Measurements from ENCODE around the gene TRAF5. TPM values are rescaled to one million over a fixed set of nuclear protein-coding genes. Genes with fewer than 3 reads are reported as not detected.
A peak's percentile ranks its signal among the peaks of the same experiment; 100 is the strongest.

TRAF5 gene
- total RNA-seq, 2 donors from 2014 or later: 27.8 to 46.7 TPM

GRCh38 chr1:211369640-211370039, 43.0 kb downstream of the TRAF5 start:
- DNase-seq (ENCODE audit: low spot score) (no peak), ATAC-seq (no peak)
- H3K27ac Mint-ChIP-seq: no peak overlapping the region
- H3K36me3 Mint-ChIP-seq: peaks cover 8% of the 10 kb centered on the region
- H3K4me3 Mint-ChIP-seq: no peak overlapping the region
- peaks cover 0 to 4% of the 10 kb centered on the region in 2 donors for H3K4me1 Mint-ChIP-seq (ENCODE audit: low read depth in 2 of 2)
- H3K9me3 Mint-ChIP-seq: no peaks in the 10 kb centered on the region
- no peaks in the 10 kb centered on the region for H3K27me3 Mint-ChIP-seq

- H3K4me3 Mint-ChIP-seq: no peak overlapping the region
- no peaks in the 10 kb centered on the region for H3K9me3 Mint-ChIP-seq
- peak overlapping the region; percentile 5 to 82 for H3K27ac Mint-ChIP-seq
- no peaks in the 10 kb centered on the region for H3K27me3 Mint-ChIP-seq
- ATAC-seq: no peak
- no peak for DNase-seq (ENCODE audit: low spot score)
- peaks cover 16% of the 10 kb centered on the region for H3K36me3 Mint-ChIP-seq
- H3K4me1 Mint-ChIP-seq (ENCODE audit: low read depth in 2 of 2): peaks cover 0 to 4% of the 10 kb centered on the region in 2 donors
Observed at GRCh38 chr1:211370669-211371068, 44.0 kb downstream of the TRAF5 start.

GRCh38 chr1:211371406-211372105, 44.9 kb downstream of the TRAF5 start:
- DNase-seq (ENCODE audit: low spot score) (no peak), ATAC-seq (no peak)
- Mint-ChIP-seq H3K27me3 (no peaks in the 10 kb centered on the region), H3K4me3 (no peak overlapping the region), H3K36me3 (peaks cover 17% of the 10 kb centered on the region), H3K9me3 (no peaks in the 10 kb centered on the region), H3K27ac (peak overlapping the region; percentile 5 to 82), H3K4me1 (ENCODE audit: low read depth in 2 of 2) (peaks cover 3 to 6% of the 10 kb centered on the region in 2 donors)

- no peak for ATAC-seq
- H3K36me3 Mint-ChIP-seq: peaks cover 19% of the 10 kb centered on the region
Observed at GRCh38 chr1:211372463-211372862, 45.8 kb downstream of the TRAF5 start.

GRCh38 chr1:211375146-211375818, 48.6 kb downstream of the TRAF5 start:
- no peaks in the 10 kb centered on the region for H3K27me3 Mint-ChIP-seq
- H3K4me3 Mint-ChIP-seq: no peak overlapping the region
- no peaks in the 10 kb centered on the region for H3K9me3 Mint-ChIP-seq
- peak overlapping the region; percentile 6 to 97 for H3K27ac Mint-ChIP-seq
- peaks cover 19% of the 10 kb centered on the region for H3K36me3 Mint-ChIP-seq
- H3K4me1 Mint-ChIP-seq (ENCODE audit: low read depth in 2 of 2): peaks cover 28 to 36% of the 10 kb centered on the region in 2 donors
- ATAC-seq (no peak), DNase-seq (ENCODE audit: low spot score) (no peak)

More at GRCh38 chr1:211372463-211372862, 45.8 kb downstream of the TRAF5 start:
- H3K27me3 Mint-ChIP-seq: no peaks in the 10 kb centered on the region
- peaks cover 8 to 12% of the 10 kb centered on the region in 2 donors for H3K4me1 Mint-ChIP-seq (ENCODE audit: low read depth in 2 of 2)
- DNase-seq (ENCODE audit: low spot score): no peak
- H3K4me3 Mint-ChIP-seq: no peak overlapping the region
- peak overlapping the region in 1 of 2 donors; percentile 5 for H3K27ac Mint-ChIP-seq
- no peaks in the 10 kb centered on the region for H3K9me3 Mint-ChIP-seq

GRCh38 chr1:211375949-211376348, 49.3 kb downstream of the TRAF5 start:
- peaks cover 33 to 41% of the 10 kb centered on the region in 2 donors for H3K4me1 Mint-ChIP-seq (ENCODE audit: low read depth in 2 of 2)
- H3K4me3 Mint-ChIP-seq: no peak overlapping the region
- H3K27me3 Mint-ChIP-seq: no peaks in the 10 kb centered on the region
- H3K36me3 Mint-ChIP-seq: peaks cover 19% of the 10 kb centered on the region
- DNase-seq (ENCODE audit: low spot score) (no peak), ATAC-seq (no peak)
- peak overlapping the region; percentile 6 to 97 for H3K27ac Mint-ChIP-seq
- no peaks in the 10 kb centered on the region for H3K9me3 Mint-ChIP-seq

GRCh38 chr1:211376807-211377470, 50.3 kb downstream of the TRAF5 start:
- Mint-ChIP-seq H3K4me3 (peak overlapping the region; percentile 57), H3K27me3 (no peaks in the 10 kb centered on the region), H3K36me3 (peaks cover 19% of the 10 kb centered on the region), H3K27ac (peak overlapping the region; percentile 97), H3K9me3 (no peaks in the 10 kb centered on the region), H3K4me1 (ENCODE audit: low read depth in 2 of 2) (peaks cover 39 to 48% of the 10 kb centered on the region in 2 donors)
- no peak for ATAC-seq
- DNase-seq (ENCODE audit: low spot score): no peak

GRCh38 chr1:211377539-211378450, 51.2 kb downstream of the TRAF5 start:
- Mint-ChIP-seq H3K4me3 (peak overlapping the region; percentile 57), H3K4me1 (ENCODE audit: low read depth in 2 of 2) (peaks cover 41 to 52% of the 10 kb centered on the region in 2 donors), H3K27ac (peak overlapping the region; percentile 97), H3K9me3 (no peaks in the 10 kb centered on the region), H3K27me3 (no peaks in the 10 kb centered on the region), H3K36me3 (peaks cover 19% of the 10 kb centered on the region)
- ATAC-seq (no peak), DNase-seq (ENCODE audit: low spot score) (no peak)

GRCh38 chr1:211378844-211379243, 52.2 kb downstream of the TRAF5 start:
- DNase-seq (ENCODE audit: low spot score) (no peak), ATAC-seq (peak in 1 of 2 donors; percentile 53)
- Mint-ChIP-seq H3K27ac (peak overlapping the region; percentile 97), H3K27me3 (no peaks in the 10 kb centered on the region), H3K36me3 (peaks cover 25% of the 10 kb centered on the region), H3K9me3 (no peaks in the 10 kb centered on the region), H3K4me3 (peak overlapping the region; percentile 57), H3K4me1 (ENCODE audit: low read depth in 2 of 2) (peaks cover 52 to 63% of the 10 kb centered on the region in 2 donors)

- H3K27ac Mint-ChIP-seq: peak overlapping the region; percentile 97
- H3K4me1 Mint-ChIP-seq (ENCODE audit: low read depth in 2 of 2): peaks cover 54 to 65% of the 10 kb centered on the region in 2 donors
- H3K9me3 Mint-ChIP-seq: no peaks in the 10 kb centered on the region
- peak overlapping the region; percentile 27 for H3K4me3 Mint-ChIP-seq
- H3K36me3 Mint-ChIP-seq: peaks cover 25% of the 10 kb centered on the region
- DNase-seq (ENCODE audit: low spot score): no peak
- H3K27me3 Mint-ChIP-seq: no peaks in the 10 kb centered on the region
- ATAC-seq: no peak
Observed at GRCh38 chr1:211379446-211379845, 52.8 kb downstream of the TRAF5 start.

GRCh38 chr1:211381481-211382181, 55.0 kb downstream of the TRAF5 start:
- H3K4me1 Mint-ChIP-seq (ENCODE audit: low read depth in 2 of 2): peaks cover 55 to 61% of the 10 kb centered on the region in 2 donors
- peaks cover 8% of the 10 kb centered on the region for H3K36me3 Mint-ChIP-seq
- ATAC-seq (no peak), DNase-seq (ENCODE audit: low spot score) (no peak)
- H3K9me3 Mint-ChIP-seq: no peaks in the 10 kb centered on the region
- no peaks in the 10 kb centered on the region for H3K27me3 Mint-ChIP-seq
- H3K4me3 Mint-ChIP-seq: peak overlapping the region; percentile 85
- peak overlapping the region; percentile 97 for H3K27ac Mint-ChIP-seq

- Mint-ChIP-seq H3K27ac (peak overlapping the region; percentile 97), H3K36me3 (peaks cover 6% of the 10 kb centered on the region), H3K27me3 (no peaks in the 10 kb centered on the region), H3K4me1 (ENCODE audit: low read depth in 2 of 2) (peaks cover 52 to 59% of the 10 kb centered on the region in 2 donors), H3K9me3 (no peaks in the 10 kb centered on the region), H3K4me3 (peak overlapping the region; percentile 85)
- no peak for ATAC-seq
- no peak for DNase-seq (ENCODE audit: low spot score)
Observed at GRCh38 chr1:211382182-211382713, 55.6 kb downstream of the TRAF5 start.
